HL-60/S4 treated with phorbol 12-myristate 13-acetate at 8.2 ng/mL for 4 days and 3 days (cell line): ENCODE data around the gene IZUMO2.
"Not testable (repeated sequence)": the region's sequence is repeated elsewhere in the genome, so short reads cannot be mapped to it uniquely, and the experiment has no call there.

Experiments used
- in situ Hi-C: fragments of 300-500 bp; cut with MboI; formaldehyde crosslinking; loops from 2 replicates; pipeline ENCODE4 v1.15.0; 2022; ENCODE audit warnings: low sequenced_read_pairs

IZUMO2 gene

DNA sequence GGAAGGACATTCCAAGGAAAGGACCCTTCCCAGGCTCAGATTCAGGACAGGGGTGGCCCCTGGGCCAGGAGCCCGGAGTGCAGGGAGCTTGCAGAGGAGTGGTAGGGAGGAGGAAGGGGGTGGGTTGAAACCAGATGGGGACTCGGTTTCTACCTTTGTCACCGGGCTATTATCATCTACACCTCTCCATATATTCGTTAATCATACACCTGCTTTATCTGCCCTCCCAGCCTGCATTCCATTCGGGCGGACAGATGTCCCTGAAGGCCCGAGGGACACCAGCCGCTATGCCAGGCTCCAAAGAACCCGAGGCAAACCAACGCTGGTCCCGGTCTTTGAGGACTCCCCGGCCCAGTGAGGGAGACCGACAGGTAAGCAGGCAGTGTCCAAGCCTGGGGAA is 24.9 kb upstream of the IZUMO2 start:
- in situ Hi-C loops, result no loop called here

- in situ Hi-C loops, result no loop called here
Observed at GRCh38 chr19:50184196-50184595, 21.1 kb upstream of the IZUMO2 start.

DNA sequence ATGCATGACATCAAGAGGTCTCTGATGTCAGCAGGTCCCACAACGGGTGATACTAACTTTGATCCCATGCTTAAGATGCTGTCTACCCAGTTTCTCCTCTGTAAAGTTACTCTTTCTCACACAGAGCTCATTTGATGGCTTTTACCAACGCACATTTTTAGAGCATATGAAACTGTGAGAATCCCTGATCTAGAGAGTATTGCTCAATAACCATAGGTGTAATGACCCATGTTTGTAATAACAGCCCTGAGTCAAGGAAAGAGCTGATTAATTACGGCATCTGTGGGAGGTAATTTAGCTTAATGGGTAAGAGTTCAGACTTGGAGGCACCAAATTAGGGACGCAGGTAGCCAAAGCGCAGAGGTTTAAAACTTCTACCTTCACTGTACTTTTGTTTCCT is 18.0 kb upstream of the IZUMO2 start:
- in situ Hi-C loops, result no loop called here

- in situ Hi-C loops, result no loop called here
Observed at GRCh38 chr19:50178859-50179537, 15.9 kb upstream of the IZUMO2 start.

- in situ Hi-C loops, result no loop called here
Observed at GRCh38 chr19:50178320-50178719, 15.2 kb upstream of the IZUMO2 start.

DNA sequence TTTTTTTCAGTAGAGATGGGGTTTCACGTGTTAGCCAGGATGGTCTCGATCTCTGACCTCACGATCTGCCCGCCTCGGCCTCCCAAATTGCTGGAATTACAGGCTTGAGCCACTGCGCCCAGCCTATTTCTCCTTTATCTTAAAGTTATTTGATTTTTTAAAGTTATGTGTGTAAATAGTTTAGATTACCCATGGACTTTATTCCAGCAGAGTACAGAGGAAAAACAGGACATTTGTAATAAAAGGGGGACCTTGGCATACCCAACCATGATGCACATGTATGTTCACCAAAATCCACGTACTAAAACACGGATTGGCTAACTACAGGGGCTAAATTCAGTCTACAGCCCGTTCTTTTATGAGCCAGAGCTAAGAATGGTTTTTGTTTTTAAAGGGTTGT is 13.7 kb upstream of the IZUMO2 start:
- in situ Hi-C loops, result no loop called here

DNA sequence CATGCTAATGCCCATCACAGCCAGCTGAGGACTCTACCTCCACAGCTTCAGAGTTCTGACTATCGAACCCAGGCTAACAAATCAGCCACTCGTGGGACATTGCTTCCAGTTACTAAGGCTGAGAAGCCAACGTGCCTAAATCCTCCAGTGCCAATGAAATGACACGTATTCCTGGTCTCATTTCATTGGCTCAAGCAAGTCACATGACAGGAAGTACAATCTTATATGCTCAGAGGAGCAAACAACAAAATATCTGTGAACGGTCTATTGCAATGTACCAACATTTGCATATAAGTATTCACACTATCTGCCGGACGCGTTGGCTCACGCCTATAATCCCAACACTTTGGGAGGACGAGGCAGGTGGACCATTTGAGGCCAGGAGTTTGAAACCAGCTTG is 12.8 kb upstream of the IZUMO2 start:
- in situ Hi-C loops, result no loop called here

GRCh38 chr19:50174100-50174793 is 11.2 kb upstream of the IZUMO2 start:
- in situ Hi-C loops, result no loop called here

- in situ Hi-C loops, result no loop called here
Observed at GRCh38 chr19:50173127-50173526, 10.0 kb upstream of the IZUMO2 start.

- in situ Hi-C loops, result no loop called here
Observed at GRCh38 chr19:50172726-50173125, 9.6 kb upstream of the IZUMO2 start.

DNA sequence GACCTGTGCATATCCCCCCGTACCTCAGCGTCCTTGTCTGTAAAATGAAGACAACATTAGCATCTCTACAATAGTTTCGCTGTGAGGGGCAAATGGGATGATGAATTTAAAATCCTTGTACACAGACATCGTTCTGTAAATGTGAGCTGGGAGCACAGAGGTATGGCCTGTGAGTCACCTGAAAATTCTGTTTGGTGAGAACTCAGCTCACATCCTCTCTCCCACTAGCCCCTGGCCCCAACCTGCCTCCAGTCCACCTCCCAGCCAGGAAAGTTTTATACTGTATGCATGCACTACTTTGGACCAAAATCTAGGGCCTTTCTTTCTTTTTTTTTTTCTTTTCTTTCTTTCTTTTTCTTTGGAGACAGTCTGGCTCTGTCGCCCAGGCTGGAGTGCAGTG is 8.7 kb upstream of the IZUMO2 start:
- in situ Hi-C loops, result no loop called here

GRCh38 chr19:50167314-50167721 is 4.2 kb upstream of the IZUMO2 start:
- in situ Hi-C loops, result no loop called here

GRCh38 chr19:50159078-50159477 is 4.0 kb downstream of the IZUMO2 start:
- in situ Hi-C loops, result no loop called here

GRCh38 chr19:50158577-50158976 is 4.5 kb downstream of the IZUMO2 start:
- in situ Hi-C loops, result no loop called here

DNA sequence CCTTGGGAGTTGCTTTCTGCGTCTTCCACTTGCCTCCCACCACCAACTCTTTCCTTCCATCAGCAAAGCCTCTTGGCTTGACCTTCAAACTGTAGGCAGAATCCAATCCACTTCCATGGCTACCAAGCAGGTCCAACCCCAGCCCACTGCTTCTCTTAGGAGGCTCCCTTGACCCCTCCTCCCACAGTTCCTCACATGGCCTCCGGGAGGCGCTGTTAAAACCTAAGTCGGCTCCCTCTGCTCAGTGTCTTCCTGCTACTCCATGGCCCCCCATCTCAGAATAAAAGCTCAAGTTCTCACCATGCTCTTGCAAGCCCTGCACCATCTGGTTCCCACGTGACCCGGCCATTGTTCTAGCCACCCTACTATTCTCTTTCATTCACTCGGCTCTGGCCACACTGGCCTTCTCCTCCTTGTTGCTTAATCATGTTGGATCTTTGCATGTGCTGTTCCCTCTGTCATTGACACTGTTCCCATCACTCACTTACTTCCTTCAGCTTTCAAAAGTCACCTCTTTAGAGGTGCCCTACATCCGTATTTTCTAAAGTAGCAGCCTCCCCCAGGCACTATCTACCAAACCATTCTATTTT is 7.5 kb downstream of the IZUMO2 start:
- in situ Hi-C loops, result no loop called here

DNA sequence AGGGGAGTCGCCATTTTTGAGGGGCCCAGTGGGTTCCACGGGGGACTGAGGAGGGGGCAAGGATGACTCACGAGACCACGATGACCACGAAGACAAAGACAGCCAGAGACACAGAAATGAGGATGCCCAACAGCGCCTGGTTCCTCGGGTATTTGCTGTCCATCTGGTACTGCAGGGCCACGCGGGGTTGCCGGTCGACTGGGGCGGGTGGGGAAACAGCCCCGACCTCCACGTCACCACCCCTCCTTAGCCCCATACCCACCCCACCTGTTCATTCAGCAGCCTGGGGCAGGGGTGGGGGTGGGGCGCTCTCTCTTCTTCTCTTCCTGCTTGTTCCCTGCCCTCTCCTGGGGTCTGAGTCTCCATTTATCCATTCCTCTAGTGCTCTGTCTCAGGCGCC is 8.6 kb downstream of the IZUMO2 start:
- in situ Hi-C loops, result no loop called here

DNA sequence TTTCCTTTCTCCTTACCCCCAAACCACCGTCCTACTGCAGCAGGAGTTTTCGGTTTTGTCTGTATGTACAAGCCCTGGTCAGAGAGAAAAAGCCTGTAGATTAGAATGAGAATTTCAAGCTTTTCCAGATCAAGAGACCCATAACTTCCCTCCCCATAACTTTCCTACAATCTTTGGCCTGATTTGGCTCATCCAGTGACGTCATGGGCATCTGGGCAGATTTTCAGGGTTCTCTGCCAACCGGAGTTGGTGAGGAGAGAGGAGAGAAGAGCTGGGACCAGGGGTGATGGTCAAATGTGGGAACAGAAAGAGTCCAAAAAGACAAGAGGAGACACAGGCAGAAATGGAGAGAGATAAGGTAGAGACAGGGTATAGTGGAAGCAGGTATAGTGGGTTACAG is 10.5 kb downstream of the IZUMO2 start:
- in situ Hi-C loops, result no loop called here

GRCh38 chr19:50148528-50148927 is 14.6 kb downstream of the IZUMO2 start:
- in situ Hi-C loops, result no loop called here

DNA sequence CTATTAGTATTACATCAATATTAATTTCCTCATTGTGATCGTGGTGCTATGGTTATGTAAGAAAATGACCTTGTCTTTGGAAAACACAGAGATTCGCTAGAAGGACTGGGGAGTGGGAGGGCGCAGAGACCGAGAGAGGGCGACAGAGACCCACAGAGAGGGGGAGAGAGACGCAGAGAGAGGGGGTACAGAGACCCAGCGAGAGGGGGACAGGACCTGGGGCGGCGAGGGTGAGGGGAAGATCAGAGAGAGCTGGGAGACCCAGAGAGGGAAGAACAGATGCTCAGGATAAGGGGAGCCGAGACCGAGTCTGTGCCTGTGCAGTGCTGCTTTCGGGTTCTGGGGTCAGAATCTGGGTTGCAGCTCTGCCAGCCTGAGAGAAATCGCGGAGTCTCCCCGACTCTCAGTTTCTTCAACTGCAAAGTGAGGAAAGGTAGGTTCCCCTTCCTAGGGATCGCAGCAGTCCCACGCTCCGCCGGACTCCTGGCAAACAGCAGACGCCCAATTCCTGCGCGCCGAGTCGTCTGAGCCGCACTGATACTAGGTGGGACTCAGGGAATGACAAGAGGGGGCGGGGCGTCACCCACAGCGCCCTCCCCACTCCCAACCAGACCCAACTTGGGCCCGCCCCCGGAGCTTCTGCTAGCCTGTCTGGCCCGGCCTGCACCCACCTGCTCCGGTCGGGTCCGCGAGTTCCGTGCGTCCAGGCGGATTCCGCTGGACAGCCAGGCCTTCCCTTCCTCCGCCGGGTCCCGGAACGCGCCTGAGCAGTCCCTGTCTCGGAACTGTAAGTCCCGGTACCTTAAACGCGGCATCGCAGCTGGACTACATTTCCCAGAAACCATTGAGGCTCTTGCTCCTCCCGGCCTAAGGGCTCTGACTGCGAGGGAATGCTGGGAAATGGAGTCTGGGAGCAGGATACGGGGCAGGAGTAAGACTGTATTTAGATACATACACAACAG is 15.3 kb downstream of the IZUMO2 start:
- in situ Hi-C loops, result no loop called here

DNA sequence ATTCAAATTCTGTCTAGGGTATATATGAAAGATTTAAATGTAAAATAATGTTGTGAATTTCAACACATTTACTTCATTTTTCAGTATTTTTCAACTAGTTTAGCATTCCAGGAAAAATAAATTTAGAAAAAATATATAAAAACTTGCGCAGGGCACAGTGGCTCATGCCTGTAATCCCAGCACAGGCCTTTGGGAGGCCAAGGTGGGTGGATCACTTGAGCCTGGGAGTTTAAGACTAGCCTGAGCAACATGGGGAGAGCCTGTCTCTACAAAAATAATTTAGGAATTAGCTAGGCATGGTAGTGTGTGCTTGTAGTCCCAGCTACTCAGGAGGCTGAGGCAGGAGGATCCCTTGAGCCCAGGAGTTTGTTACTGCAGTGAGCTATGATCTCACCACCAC is 21.2 kb downstream of the IZUMO2 start:
- in situ Hi-C loops, result not testable (repeated sequence)

DNA sequence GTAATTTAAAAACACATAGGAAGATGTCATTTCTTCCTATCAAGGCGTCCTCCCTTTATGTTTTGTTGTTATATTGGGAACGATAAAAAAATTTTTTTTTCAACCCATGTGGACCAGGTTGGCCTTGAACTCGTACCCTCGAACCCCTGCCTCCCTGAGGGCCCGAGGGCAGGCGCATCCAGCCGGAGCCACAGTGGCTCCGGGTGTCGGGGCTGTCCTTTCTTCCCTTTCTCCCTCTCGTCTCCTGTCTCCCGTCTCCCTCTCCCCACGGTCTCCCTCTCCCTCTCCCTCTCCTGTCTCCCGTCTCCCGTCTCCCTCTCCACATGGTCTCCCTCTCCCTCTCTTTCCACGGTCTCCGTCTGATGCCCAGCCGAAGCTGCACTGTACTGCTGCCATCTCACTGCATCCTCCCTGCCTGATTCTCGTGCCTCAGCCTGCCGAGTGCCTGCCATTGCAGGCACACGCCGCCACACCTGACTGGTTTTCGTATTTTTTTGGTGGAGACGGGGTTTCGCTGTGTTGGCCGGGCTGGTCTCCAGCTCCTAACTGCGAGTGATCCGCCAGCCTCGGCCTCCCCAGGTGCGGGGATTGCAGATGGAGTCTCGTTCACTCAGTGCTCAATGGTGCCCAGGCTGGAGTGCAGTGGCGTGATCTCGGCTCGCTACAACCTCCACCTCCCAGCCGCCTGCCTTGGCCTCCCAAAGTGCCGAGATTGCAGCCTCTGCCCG is 22.8 kb downstream of the IZUMO2 start:
- in situ Hi-C loops, result not testable (repeated sequence)
